GM19193 (cell line): Measurements from ENCODE around the gene CS.

Source experiments
- POLR2A ChIP-seq: IDR thresholded peaks from 4 replicates; pipeline ENCODE4 v1.6.1; 2011; ENCODE audit not compliant: insufficient read depth, insufficient read length; ENCODE audit errors: extremely low read depth

The CS gene

DNA sequence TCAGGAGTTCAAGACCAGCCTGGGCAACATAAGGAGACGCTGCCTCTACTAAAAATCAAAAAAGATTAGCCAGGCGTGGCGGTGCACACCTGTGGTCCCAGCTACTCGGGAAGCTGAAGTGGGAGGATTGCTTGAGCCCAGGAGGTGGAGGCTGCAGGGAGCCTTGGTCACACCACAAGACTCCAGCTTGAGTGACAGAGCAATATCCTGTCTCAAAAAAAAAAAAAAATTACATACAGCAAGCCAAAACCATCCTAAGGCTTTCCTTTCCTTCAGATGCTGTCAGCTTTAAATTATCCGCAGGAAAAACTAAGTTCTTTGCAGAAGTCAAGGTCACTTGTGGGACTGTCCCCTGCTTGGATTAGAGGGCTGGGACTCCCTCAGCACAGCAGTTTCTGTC lies 1.3 kb downstream of the CS start:
- TF ChIP-seq POLR2A = no peak

DNA sequence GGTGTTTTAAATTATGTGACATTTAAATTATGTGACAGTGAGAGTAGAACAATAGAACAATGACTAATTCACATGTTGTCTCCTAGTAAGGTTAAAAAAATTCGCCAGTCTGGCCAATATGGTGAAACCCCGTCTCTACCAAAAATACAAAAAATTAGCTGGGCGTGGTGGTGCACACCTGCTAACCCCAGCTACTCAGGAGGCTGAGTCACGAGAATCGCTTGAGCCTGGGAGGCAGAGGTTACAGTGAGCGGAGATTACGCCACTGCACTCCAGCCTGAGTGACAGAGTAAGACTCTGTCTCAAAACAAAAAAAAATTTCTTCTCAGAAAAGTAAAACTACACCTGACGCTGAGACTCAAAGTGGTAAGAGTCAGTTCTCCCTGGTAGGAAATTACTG lies 2.7 kb downstream of the CS start:
- TF ChIP-seq POLR2A = no peak

DNA sequence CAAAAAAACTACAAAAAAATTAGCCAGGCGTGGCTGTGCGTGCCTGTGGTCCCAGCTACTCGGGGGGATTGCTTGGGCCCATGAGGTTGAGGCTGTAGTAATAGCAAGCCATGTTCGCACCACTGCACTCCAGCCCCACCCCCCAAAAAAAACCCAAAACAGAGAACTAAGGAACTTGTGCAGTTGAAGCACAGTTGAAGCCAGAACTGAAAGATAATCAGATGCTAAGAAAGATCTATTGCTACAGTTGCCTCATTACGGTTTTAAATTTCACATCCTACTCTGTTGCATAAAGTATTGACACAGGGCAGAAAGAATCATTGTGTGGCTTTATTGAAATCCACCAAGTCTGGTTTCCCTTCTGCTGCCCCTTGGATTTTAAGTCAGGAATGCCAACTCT lies 3.8 kb downstream of the CS start:
- no peak for TF ChIP-seq POLR2A

DNA sequence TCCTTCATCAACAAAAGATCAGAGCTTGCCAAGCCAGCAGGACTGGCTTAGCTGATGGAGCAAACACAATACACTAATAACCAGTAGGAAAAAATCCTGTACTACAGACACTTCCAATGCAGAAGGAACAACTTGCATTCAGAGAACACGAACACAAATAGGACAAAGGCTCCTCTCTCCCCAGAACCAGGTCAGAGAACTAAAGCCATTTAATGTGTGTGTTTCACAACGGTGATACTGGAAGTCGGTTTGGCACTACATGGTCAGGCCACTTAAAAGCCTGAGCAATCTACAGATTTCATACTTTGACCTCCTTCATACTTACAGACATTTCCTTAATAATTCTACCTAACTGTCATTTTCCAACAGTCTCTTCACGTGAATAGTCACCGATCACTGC lies 6.3 kb downstream of the CS start:
- no peak for TF ChIP-seq POLR2A

DNA sequence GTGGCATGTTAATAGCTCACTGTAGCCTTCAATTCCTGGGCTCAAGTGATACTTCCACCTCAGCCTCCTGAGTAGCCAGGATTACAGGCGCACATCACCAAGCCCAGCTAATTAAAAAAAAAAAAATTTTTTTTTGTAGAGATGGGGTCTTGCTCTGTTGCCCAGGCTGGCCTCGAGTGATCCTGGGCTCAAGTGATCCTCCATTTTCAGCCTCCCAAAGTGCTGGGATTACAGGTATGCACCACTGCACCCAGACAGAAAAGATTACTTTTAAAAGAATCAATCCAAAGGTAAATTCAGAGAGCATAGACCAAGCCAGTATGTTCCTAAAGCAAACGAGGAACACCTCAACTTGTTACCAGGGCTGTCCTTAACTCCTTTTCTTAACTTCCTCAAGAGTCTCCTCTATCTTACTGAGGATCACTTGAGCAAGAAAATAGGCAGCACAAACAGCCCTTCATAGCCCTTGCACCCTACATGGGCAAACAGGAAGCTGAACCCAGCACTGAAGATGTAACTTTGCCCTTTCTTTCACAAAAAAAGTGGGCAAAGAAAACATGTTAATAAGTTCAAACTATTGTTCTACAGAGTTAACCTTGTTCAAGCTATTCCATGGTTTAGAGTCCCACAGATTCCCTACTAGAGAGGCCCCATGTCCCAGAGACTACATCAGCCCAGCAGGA lies 11.3 kb downstream of the CS start:
- no peak for TF ChIP-seq POLR2A

DNA sequence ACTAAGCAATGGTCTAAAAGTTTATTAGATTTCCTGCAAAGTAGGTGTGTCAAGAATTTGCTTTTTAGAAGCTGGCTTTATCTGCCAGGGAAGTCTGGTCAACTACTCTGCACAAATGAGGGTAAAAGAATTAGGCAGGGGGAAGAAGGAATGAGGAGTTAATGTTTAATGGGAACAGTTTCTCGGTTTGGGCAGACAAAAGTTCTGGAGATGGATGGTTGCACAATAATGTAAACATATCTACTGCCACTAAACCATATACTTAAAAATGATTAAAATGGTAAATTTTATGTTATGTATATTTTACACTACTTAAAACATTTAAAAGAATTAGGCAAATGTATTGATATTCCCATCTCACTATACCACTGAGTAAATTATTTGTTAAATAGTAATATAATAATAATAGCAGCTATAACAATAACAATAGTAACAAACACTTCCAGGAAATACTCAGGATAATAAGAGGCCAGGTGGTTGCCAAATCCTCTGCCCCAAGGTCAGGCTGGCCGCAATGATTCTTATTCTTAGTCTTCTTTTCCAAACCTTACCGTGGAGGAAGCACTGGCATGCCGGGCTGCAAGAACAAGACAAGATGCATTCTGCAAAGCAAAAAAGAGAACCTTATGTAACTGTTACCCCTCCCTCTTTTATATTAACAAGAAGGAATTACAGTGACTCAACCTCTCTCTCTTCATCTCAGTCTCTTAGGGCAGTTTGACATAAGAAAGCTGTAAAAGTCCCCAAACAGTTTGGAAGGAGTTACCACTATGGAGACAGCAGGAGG lies 13.9 kb downstream of the CS start:
- TF ChIP-seq POLR2A = no peak

DNA sequence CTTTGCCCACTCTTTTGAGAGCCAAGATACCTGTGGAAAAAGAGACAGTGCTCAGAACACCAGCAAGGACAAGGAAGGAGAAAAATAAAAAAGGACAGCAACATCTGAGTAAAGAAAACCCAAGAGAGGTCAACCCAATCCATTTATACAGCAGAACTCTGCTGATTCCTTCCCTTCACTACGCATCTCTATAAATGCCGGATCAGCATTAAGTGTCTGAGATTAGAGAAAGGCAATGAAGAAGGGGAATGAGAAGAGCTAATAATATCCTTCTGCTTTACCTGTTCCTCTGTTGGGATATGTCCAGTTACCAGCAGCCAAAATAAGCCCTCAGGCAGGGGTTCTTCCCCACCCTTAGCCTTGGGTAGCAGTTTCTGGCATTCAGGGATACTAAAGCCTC lies 17.6 kb downstream of the CS start:
- no peak for TF ChIP-seq POLR2A

DNA sequence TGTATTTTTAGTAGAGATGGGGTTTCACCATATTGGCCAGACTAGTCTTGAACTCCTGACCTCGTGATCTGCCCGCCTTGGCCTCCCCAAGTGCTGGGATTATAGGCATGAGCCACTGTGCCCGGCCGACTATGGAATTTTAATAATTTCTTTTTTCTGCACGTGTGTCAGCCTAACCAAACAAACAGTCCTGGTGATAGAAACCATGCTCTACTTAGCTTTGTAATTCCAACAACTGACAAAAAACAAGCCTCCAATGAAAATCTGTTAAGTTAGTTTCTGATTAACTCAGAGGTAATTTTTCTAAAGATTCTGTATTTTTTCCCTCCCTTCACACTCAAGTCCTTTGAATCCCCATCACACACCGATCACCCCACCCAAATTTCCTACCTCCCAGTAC lies 18.1 kb downstream of the CS start:
- TF ChIP-seq POLR2A = no peak

DNA sequence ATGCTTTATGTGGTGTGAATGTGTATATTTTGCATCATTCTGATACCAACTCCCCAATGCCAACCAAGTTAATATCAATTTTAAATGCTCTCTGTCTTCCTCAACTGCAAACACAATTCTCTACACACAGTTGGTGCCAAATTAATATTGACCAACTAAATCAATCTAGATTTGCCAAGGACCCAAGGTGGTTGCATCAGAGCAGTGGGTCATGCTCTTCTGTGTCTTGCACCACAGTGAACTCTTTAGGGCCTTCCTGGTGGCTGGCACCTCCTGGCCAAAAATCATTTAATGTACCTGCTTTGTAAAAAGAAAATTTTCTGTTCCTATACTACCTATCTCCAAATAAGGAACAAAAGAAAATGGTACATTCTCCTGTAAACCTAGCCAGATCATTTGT lies 19.3 kb downstream of the CS start:
- no peak for TF ChIP-seq POLR2A

DNA sequence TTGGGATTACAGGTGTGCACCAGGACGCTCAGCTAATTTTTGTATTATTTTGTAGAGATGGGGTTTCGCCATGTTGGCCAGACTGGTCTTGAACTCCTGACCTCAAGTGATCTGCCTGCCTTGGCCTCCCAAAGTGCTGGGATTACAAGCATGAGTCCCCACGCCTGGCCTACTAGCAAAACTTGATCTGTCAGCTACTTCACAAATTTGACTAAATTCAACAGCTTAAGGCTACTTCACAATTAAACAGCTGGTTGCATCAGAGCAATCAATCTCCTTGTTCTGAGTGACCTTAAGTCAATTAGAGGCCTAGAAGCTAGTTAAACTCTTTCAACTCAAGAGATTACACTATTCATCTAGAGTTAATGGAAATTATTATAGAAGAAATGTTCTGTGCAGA lies 21.2 kb downstream of the CS start:
- no peak for TF ChIP-seq POLR2A

DNA sequence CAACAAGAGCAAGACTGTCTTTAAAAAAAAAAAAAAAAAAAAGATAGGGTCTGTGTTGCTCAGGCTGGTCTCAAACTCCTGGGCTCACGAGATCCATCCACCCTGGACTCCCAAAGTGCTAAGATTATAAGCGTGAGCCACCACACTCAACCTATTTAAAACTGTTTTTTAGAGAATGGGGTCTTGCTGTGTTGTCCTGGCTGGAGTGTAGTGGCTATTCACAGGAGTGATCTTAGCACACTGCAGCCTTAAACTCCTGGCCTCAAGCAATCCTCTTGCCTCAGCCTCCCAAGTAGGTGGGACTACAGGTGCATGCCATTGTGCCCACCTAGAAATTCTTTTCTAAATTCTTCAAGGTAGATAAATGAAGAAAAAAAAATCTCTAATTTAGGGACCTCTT lies 25.8 kb downstream of the CS start:
- TF ChIP-seq POLR2A = no peak

DNA sequence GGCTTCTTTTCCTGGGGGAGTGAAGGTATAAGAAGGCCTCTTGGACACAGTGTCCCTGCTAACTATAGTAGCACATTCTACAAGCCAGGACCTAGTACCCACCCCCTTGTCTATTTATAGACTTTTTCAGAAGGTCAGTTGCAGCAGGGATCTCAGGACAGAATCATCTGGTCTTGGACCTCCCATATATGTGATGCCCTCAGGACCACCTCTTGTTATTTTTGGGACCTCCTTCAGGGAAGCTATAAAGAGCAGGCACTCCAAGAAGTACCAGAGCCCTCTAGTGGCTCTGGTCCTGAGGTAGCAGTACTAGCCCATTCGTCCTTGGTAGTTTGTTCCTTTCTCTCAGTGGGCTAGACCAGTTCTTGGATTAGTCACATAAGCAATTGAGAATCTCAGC lies 29.1 kb downstream of the CS start:
- no peak for TF ChIP-seq POLR2A

DNA sequence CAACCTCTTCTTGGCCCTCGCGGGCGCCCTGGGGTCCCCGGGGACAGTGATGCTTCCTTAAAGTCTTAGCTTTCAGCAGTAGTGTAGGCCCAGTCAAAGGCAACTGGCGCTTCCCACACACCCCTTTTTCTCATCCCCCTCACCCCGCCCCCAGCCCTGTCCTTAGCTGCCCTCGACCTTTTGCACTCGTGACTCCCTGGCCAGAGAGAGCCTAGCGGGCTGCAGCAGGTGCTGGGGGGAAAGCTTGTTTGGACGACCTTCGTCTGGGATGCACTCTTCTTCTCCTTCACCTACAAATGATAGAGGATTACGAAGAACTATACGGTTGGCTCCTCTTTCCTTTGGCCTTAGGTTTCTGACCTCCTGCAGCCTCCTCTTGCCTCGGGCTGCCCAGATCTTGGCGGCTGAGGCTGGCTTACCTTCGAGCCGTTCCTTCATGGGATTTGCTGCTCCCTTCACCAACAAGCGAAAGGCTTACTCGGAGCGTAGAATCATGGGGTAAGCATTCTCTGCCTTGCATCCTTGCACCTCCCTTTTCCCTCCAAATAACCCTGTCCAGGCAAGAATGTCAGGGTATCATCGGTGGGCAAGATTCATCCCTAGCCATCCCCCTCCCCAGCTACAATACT lies 32.6 kb downstream of the CS start:
- TF ChIP-seq POLR2A = no peak

DNA sequence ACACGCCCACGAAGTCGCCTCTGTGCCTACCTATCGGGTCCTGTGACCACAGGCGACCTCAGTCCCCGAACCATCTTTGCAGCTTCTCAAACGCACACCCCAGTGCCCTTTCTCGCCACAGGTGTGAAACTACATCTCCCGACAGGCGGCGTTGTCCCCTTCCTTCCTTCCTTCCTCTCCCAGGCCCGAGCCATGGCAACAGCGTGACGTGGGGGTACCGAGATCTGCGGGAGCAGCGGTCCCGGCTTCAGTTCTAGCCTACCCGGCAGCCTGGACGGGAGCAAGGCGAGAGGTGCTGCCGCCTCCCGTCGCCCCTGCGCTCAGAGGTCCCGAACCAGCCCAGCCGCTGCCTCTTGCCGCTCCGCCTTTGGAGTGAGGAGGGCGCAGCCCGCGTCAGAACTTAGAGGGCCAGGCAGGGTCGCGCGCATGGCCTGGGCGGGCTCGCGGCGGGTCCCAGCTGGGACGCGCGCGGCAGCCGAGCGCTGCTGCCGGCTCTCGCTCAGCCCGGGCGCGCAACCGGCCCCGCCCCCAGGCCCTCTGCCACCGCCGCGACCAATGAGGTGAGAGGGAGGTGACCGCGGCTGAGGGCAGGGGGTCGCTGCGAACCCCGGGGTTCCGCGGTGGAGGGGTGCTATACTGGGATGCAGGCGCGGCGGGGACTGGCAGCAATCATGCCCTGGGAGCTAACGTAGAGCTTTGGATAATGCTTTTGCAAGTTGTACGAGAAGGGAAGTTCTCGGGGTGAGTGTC lies 33.3 kb downstream of the CS start, which contains the start of gene COQ10A:
COQ10A (plus strand) TSS at position 250 of the 750 bp plus-strand sequence; CDS start at position 427, 177 bp downstream.
- peak; percentile 91 for TF ChIP-seq POLR2A
